Transverse colon (tissue), 4 donors: ENCODE results near the gene PPP2R5B. TPM values are rescaled to one million over a fixed set of nuclear protein-coding genes. Genes with fewer than 3 reads are reported as not detected.

Source experiments
- DNase-seq: peaks from one replicate; pipeline ENCODE4 v3.0.0-alpha.2; 2019
- H3K27ac ChIP-seq, 4 donors: fragments of 200-600 bp; sonication (generic); 2 replicates each; pipeline ENCODE4 v1.5.1; 2016 to 2018; ENCODE audit warnings: inconsistent platforms in 4 of 4
- H3K27me3 ChIP-seq: fragments of 200-600 bp; sonication (generic); 2 replicates; pipeline ENCODE4 v1.5.1; 2017; ENCODE audit warnings: inconsistent platforms
- H3K36me3 ChIP-seq, 4 donors: fragments of 200-600 bp; sonication (generic); 2 replicates each; pipeline ENCODE4 v1.5.1; 2017 to 2019; ENCODE audit warnings: inconsistent platforms in 4 of 4
- H3K4me1 ChIP-seq, 4 donors: fragments of 200-600 bp; sonication (generic); 2 replicates each; pipeline ENCODE4 v1.5.1; 2017 to 2020; ENCODE audit warnings: inconsistent platforms in 4 of 4
- H3K4me3 ChIP-seq, 4 donors: fragments of 200-600 bp; sonication (generic); 1 replicate in 1 of 4; 2 replicates in 3 of 4; pipeline versions ENCODE4 v1.5.1 to v1.6.1; 2017 to 2019; ENCODE audit warnings: inconsistent platforms in 4 of 4
- H3K9me3 ChIP-seq, 2 donors: fragments of 200-600 bp; sonication (generic); 2 replicates each; pipeline ENCODE4 v1.5.1; 2017 to 2019; ENCODE audit warnings: inconsistent platforms in 2 of 2
- EP300 ChIP-seq: sonication (generic); formaldehyde crosslinking; IDR thresholded peaks from one replicate; pipeline ENCODE4 v1.6.1; 2017; ENCODE audit warnings: antibody characterized with exemption, low read depth
- POLR2A ChIP-seq: fragments of 450-650 bp; IDR thresholded peaks from one replicate; pipeline ENCODE4 v1.6.1; 2016; ENCODE audit warnings: antibody characterized with exemption, mild to moderate bottlenecking, moderate library complexity
- POLR2AphosphoS5 ChIP-seq, 3 donors: sonication (generic); formaldehyde crosslinking; IDR thresholded peaks; one replicate each; pipeline ENCODE4 v1.6.1; 2016; ENCODE audit warnings: antibody characterized with exemption in 3 of 3
- WGBS, 2 donors: methylation state at CpG; one replicate each; pipeline ENCODE4 v1.1.5; 2018; ENCODE audit warnings: low coverage in 1 of 2; 5-methylcytosine and 5-hydroxymethylcytosine counted together
- in situ Hi-C, 4 donors: fragments of 200-750 bp; cut with MboI; loops; one replicate each; pipeline versions ENCODE4 v1.15.0 to v1.15.1; 2017; ENCODE audit warnings: low sequenced_read_pairs in 3 of 4, low pct_ligation_motif_present in 1 of 4, low pct_unique_long_range_greater_than_20kb in 1 of 4
- intact Hi-C: fragments of 100-400 bp; cut with DNase I; formaldehyde crosslinking; loops from one replicate; pipeline ENCODE4 v1.15.1; 2023; ENCODE audit warnings: low total_unique reads
- total RNA-seq, 4 donors: library from RNA; depleted of rRNA; stranded (reverse); fragments of >200 nt; gene quantifications; one replicate each; pipeline ENCODE4 v1.1.0, GENCODE V29; 2016
- TF ChIP-seq, protein P1 (sequence below), 5 experiments: fragments of 200-600 bp in 3 of 5; fragments of 450-650 bp in 2 of 5; sonication (generic) in 3 of 5; IDR thresholded peaks; 1 replicate in 2 of 5; 2 replicates in 3 of 5; pipeline ENCODE4 v1.5.1; 2016 to 2017; ENCODE audit warnings: antibody characterized with exemption in 5 of 5, inconsistent platforms in 3 of 5, mild to moderate bottlenecking in 2 of 5, moderate library complexity in 1 of 5

PPP2R5B gene
- 10 to 100 TPM; 16.7 to 38.1 (median 26.8) TPM for total RNA-seq

DNA sequence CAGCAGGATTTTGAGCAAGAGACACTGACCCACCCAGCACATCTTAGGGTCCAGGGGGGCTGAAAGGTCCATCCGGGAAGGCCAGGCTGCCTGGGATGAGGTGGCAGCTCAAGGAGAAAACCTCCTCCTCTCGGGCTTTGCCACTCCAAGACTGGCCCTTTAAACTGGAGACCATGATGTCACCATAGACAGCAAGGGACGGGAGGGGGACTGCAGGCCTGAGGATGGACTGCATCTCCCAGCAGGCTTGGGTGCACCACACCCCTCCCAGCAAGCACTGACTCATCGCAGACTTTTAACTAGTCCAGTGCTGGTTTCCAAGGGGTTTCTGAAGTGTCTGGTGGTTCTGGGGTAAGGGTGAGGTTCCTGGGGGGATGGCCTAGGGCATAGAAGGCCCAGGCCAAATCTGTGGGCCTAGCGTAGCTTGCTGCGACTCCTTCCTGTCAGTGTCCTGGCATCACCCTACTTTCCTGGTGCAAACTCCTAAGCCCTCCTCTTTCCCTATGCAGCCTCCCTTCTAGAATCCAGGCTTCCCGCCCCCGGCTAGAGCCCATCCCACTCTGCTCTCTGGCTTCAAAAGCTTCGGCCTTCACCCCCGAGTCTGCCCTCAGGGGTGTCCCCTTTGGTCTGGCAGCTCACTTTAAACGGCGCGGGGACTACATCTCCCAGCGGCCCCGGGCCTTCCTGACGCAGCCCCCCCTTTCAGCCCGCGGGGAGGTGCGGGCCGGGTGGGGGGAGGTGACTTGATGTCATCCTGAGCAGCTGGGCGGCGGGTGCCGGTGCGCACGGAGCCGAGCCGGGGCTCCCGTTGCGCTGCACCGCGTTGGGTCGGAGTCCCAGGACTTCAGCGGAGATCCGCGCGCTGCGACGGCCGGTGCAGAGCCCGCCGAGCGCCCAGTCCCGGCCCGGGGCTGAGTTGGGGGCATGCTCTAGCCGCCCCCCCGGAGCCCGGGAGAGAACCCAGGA lies at the start of gene PPP2R5B:
Gene PPP2R5B (plus strand): TSS at position 746 of the 966 bp plus-strand sequence. CDS start 1,046 bp downstream, outside the sequence.
- Histone ChIP-seq H3K27ac (peak within 1 kb of the TSS; percentile 92 to 98 (median 94)), H3K4me1 (peaks cover 8 to 29% (median 19%) of the 10 kb centered on the region in 4 donors), H3K9me3 (no peaks in the 10 kb centered on the region), H3K27me3 (no peaks in the 10 kb centered on the region), H3K36me3 (peaks cover 0 to 6% (median 0%) of the 10 kb centered on the region in 4 donors), H3K4me3 (peak within 1 kb of the TSS; percentile 56 to 81 (median 74))
- in situ Hi-C loops (no loop called here), intact Hi-C loops (no loop called here)
- WGBS, 2 donors, result 1% methylated on average over 29 of the region's 47 CpGs; no CpG with 5 or more reads in 1 of the 2 donors
- no peak for TF ChIP-seq EP300
- TF ChIP-seq POLR2A, result peak; percentile 90
- TF ChIP-seq POLR2AphosphoS5 (IDR thresholded peaks at IDR 0.05), result peak; percentile 93 to 96 (median 94)
- TF ChIP-seq, protein P1, sequence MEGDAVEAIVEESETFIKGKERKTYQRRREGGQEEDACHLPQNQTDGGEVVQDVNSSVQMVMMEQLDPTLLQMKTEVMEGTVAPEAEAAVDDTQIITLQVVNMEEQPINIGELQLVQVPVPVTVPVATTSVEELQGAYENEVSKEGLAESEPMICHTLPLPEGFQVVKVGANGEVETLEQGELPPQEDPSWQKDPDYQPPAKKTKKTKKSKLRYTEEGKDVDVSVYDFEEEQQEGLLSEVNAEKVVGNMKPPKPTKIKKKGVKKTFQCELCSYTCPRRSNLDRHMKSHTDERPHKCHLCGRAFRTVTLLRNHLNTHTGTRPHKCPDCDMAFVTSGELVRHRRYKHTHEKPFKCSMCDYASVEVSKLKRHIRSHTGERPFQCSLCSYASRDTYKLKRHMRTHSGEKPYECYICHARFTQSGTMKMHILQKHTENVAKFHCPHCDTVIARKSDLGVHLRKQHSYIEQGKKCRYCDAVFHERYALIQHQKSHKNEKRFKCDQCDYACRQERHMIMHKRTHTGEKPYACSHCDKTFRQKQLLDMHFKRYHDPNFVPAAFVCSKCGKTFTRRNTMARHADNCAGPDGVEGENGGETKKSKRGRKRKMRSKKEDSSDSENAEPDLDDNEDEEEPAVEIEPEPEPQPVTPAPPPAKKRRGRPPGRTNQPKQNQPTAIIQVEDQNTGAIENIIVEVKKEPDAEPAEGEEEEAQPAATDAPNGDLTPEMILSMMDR (IDR thresholded peaks at IDR 0.05), result peak in 1 of 5 experiments; percentile 36
- peak; percentile 96 for DNase-seq

DNA sequence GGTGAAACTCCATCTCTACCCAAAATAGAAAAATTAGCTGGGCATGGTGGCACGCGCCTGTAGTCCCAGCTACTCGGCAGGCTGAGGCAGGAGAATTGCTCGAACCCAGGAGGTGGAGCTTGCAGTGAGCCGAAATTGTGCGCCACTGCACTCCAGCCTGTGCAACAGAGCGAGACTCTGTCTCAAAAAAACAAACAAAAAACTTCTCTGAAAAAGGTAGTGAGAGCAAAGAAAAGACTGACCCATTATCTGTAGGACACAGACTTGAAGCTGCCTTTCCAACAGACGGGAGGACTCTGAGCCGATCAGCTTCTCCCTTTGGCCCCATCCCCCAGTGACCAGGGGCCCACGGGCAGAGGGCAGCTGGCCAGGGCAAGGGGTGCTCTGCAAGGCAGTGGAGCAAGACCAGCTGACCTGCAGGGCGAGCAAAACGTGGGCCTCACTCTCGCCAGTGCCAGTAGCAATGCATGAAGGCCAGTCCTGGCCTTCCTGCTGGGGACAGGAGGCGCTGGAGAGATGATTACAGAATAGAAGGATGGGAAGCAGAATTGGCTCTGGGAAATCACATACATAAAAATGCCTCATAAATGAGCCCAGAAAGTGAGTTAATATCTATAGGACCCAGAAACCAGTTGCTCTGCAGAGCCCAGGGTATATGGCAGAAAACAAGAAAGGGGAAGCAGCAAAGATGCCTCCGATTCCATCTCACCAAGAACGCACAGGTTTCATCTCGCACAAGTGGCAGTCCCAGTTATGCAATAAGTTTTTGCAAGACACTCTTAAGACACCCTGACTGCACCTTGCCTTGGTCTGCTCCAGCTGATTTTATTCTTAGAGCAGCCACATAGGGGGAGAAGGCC lies 48.9 kb upstream of the PPP2R5B start:
- intact Hi-C loops (no loop called here), in situ Hi-C loops (no loop called here)
- H3K27me3 ChIP-seq, result no peaks in the 10 kb centered on the region
- H3K4me1 ChIP-seq, result peaks cover 47 to 76% (median 68%) of the 10 kb centered on the region in 4 donors
- TF ChIP-seq POLR2A (no peak), POLR2AphosphoS5 (IDR thresholded peaks at IDR 0.05) (no peak), EP300 (no peak)
- TF ChIP-seq, protein P1 (IDR thresholded peaks at IDR 0.05), result no peak
- peak overlapping the region; percentile 88 to 98 (median 92) for H3K27ac ChIP-seq
- 54 to 62% methylated on average over 7 to 17 of the region's 17 CpGs for whole genome bisulfite sequencing, 2 donors
- no peak for DNase-seq
- H3K9me3 ChIP-seq, result no peaks in the 10 kb centered on the region
- peaks cover 0 to 5% (median 0%) of the 10 kb centered on the region in 4 donors for H3K36me3 ChIP-seq
- H3K4me3 ChIP-seq, result peak overlapping the region in 2 of 4 donors; percentile 66 to 72

DNA sequence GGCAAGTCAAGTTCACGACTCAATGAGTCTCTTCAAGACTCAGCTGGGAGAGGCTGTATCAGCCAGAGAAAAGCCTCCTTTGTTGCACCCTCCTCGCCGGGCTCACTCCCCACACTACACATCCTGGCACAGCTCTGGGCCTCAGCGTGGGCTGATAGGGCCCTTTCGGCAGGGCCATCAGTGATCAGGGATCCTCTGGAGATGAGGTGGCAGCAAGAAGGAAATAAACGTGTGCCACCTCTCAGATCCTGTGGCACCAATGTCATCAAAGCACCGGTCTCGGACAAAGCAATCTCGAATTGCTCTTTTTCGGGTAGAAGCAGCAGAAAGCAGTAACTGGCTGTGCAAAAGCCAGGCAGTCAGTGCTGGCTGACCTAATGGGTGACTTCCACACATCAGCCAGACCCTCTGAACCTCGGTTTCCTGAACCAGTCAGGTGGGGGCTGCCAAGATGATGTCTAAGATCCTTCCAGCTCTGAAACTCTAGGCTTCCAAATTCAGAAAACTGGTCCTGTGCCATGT lies 48.2 kb upstream of the PPP2R5B start:
- in situ Hi-C loops, result no loop called here
- WGBS, 2 donors, result 20 to 34% methylated on average over 1 to 11 of the region's 11 CpGs

More for the DNA sequence above, 48.2 kb upstream of the PPP2R5B start:
- H3K27me3 ChIP-seq, result no peaks in the 10 kb centered on the region
- peaks cover 40 to 74% (median 61%) of the 10 kb centered on the region in 4 donors for H3K4me1 ChIP-seq
- H3K4me3 ChIP-seq, result peak overlapping the region; percentile 1 to 72 (median 58)
- intact Hi-C loops, result no loop called here
- H3K27ac ChIP-seq, result peak overlapping the region; percentile 88 to 98 (median 92)
- no peak for DNase-seq
- TF ChIP-seq POLR2A (no peak), EP300 (no peak), POLR2AphosphoS5 (IDR thresholded peaks at IDR 0.05) (no peak)
- TF ChIP-seq, protein P1 (IDR thresholded peaks at IDR 0.05), result no peak
- H3K36me3 ChIP-seq, result peaks cover 0 to 5% (median 0%) of the 10 kb centered on the region in 4 donors
- no peaks in the 10 kb centered on the region for H3K9me3 ChIP-seq
